K562 (cell line): ENCODE measurements around the gene MLST8. TPM values are rescaled to one million over a fixed set of nuclear protein-coding genes. Genes with fewer than 3 reads are reported as not detected.

Source experiments
- CBFA2T2 ChIP-seq: fragments of 450-650 bp; conservative IDR thresholded peaks from 2 replicates; pipeline ENCODE4 v1.6.1; 2017; ENCODE audit warnings: mild to moderate bottlenecking
- CCNT2 ChIP-seq: IDR thresholded peaks from 2 replicates; pipeline ENCODE4 v1.6.1; 2011; ENCODE audit warnings: borderline replicate concordance, low read depth, mild to moderate bottlenecking, moderate library complexity, mixed read lengths, low read length; ENCODE audit not compliant: insufficient read length; ENCODE audit errors: extremely low read depth
- E2F8 ChIP-seq: fragments of 450-650 bp; IDR thresholded peaks from 2 replicates; pipeline ENCODE4 v1.7.1; 2018; ENCODE audit warnings: mild to moderate bottlenecking, low read depth; ENCODE audit not compliant: partially characterized antibody
- ETV1 ChIP-seq: fragments of 450-650 bp; conservative IDR thresholded peaks from 2 replicates; pipeline ENCODE4 v1.6.1; 2016; ENCODE audit warnings: missing genetic modification characterization, control low read depth, low read depth, missing compliant biosample characterization
- GATAD2A ChIP-seq: fragments of 450-650 bp; IDR thresholded peaks from 2 replicates; pipeline ENCODE4 v1.6.1; 2017
- MBD2 ChIP-seq: sonication (generic); IDR thresholded peaks from 2 replicates; pipeline ENCODE4 v1.6.1; 2016; ENCODE audit warnings: low read depth, borderline replicate concordance
- NBN ChIP-seq: fragments of 450-650 bp; IDR thresholded peaks from 2 replicates; pipeline ENCODE4 v1.6.1; 2016; ENCODE audit warnings: low read depth, mild to moderate bottlenecking
- NR2C2 ChIP-seq, 2 experiments: fragments of 200-800 bp in 1 of 2; sonication (Bioruptor generic) in 1 of 2; sonication (generic) in 1 of 2; formaldehyde crosslinking in 1 of 2; IDR thresholded peaks; 2 replicates each; pipeline versions ENCODE4 v1.6.1 to v1.8.0; 2016 to 2022; ENCODE audit warnings: mild to moderate bottlenecking in 1 of 2, missing compliant biosample characterization in 1 of 2, missing genetic modification characterization in 1 of 2, missing genetic modification reagents in 1 of 2
- POLR2H ChIP-seq: IDR thresholded peaks from 2 replicates; pipeline ENCODE4 v1.6.1; 2016; ENCODE audit warnings: missing genetic modification characterization, low read depth, mild to moderate bottlenecking, control low read depth, missing compliant biosample characterization, moderate library complexity
- REST ChIP-seq, 2 experiments: fragments of 450-650 bp; formaldehyde crosslinking in 1 of 2; IDR thresholded peaks; 2 replicates each; pipeline versions ENCODE4 v1.4.0 to v1.6.1; 2014 to 2020; ENCODE audit warnings: mild to moderate bottlenecking in 2 of 2, borderline replicate concordance in 1 of 2, low read depth in 1 of 2
- THRAP3 ChIP-seq: fragments of 450-650 bp; IDR thresholded peaks from 2 replicates; pipeline ENCODE4 v1.6.1; 2016; ENCODE audit warnings: mild to moderate bottlenecking, inconsistent platforms, borderline replicate concordance
- ZBTB34 ChIP-seq: fragments of 250-450 bp; sonication (Bioruptor Pico); IDR thresholded peaks from 2 replicates; pipeline ENCODE4 v1.8.0; 2021; ENCODE audit warnings: mild to moderate bottlenecking, moderate library complexity
- ZNF174 ChIP-seq: fragments of 250-450 bp; sonication (Bioruptor Pico); IDR thresholded peaks from 2 replicates; pipeline ENCODE4 v1.4.0; 2020; ENCODE audit warnings: mild to moderate bottlenecking
- polyA plus RNA-seq, 8 experiments: library from polyadenylated mRNA; depleted of rRNA in 4 of 8; stranded (reverse) in 5 of 8; unstranded in 3 of 8; fragments of >200 nt; fragmentation: Nextera tagmentation in 2 of 8; fragmentation: Illumina TruSeq in 1 of 8; extraction: Ambion mirVana in 2 of 8; extraction: Trizol in 1 of 8; gene quantifications; 2 replicates each; pipeline versions ENCODE4 v1.2.1 to v1.2.3, GENCODE V29; 2011 to 2014; ENCODE audit warnings: inconsistent platforms in 1 of 8, missing spikeins in 1 of 8
- total RNA-seq, 7 experiments: library from RNA; depleted of rRNA in 6 of 7; stranded (reverse); fragments of >200 nt in 6 of 7; fragmentation: Illumina TruSeq in 2 of 7; extraction: Trizol in 2 of 7; gene quantifications; 2 replicates each; pipeline versions ENCODE4 v1.2.1 to v1.2.3, GENCODE V29; 2011 to 2021; ENCODE audit warnings: low replicate concordance in 1 of 7

MLST8 gene
- total and polyA plus RNA-seq, 9 of the 15 experiments (the other 6 are each of a cell fraction or from before 2014, with no cell fraction given): 1.5 to 116 (median 43.3) TPM

GRCh38 chr16:2155977-2156848 is 49.0 kb upstream of the MLST8 start (continued):
- TF ChIP-seq REST (IDR thresholded peaks at IDR 0.05; ENCODE audit: borderline replicate concordance) (no peak), REST (CRISPR knock-in tag; IDR thresholded peaks at IDR 0.05; ENCODE audit: low read depth) (no peak), ETV1 (tag) (no peak), POLR2H (tag) (no peak), NBN (no peak), NR2C2 (CRISPR knock-in tag; IDR thresholded peaks at IDR 0.05) (0 out of 2 replicates have a peak, but pooled peaks have one; percentile 9), NR2C2 (tag; IDR thresholded peaks at IDR 0.05) (no peak), GATAD2A (no peak), E2F8 (no peak), CBFA2T2 (no peak), MBD2 (no peak), ZBTB34 (CRISPR knock-in tag) (no peak), CCNT2 (no peak), THRAP3 (no peak), ZNF174 (CRISPR knock-in tag) (no peak)
